AG09319 (cell line): ENCODE data around the gene CMTM3.
"Not testable (repeated sequence)": the region's sequence is repeated elsewhere in the genome, so short reads cannot be mapped to it uniquely, and the experiment has no call there.

ENCODE experiments used
- DNase-seq: peaks from one replicate; pipeline ENCODE4 v3.0.0-alpha.2; 2010; ENCODE audit warnings: low read depth; ENCODE audit errors: extremely low read depth
- CTCF ChIP-seq: IDR thresholded peaks from 2 replicates; pipeline ENCODE4 v1.5.1; 2011; ENCODE audit warnings: low read depth, mild to moderate bottlenecking, inconsistent platforms, low read length, moderate library complexity

The CMTM3 gene

DNA sequence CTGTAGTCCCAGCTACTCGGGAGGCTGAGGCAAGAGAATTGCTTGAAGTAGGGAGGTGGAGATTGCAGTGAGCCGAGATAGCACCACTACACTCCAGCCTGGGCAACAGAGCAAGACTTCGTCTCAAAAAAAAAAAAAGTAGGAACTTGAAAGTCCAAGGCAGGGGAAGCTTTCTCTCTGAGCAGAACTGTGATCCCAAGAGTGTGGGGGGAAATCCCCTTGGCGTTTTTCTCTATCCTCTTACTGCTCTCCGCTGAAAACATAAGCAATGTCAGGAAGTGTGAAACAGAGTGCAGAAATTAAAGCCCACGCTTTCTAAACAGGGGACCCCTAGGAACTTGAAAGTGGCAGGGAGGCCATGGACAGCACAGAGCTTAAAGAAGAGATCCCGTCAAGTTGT lies 9.8 kb upstream of the CMTM3 start:
- no peak for DNase-seq
- no peak for TF ChIP-seq CTCF

DNA sequence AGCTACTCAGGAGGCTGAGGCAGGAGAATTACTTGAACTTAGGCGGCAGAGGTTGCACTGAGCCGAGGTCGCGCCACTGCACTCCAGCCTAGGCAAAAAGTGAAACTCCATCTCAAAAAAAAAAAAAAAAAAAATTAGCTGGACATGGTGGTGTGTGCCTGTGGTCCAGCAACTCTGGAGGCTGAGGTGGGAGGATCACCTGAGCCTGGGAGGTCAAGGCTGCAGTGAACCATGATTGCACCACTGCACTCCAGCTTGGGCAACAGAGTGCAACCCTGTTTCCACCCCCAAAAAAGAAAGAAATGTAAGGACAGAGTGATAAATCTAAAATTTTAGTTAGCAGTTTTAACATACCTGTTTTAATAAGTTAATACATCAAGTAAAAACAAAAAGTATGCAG lies 7.9 kb upstream of the CMTM3 start:
- not testable (repeated sequence) for DNase-seq

DNA sequence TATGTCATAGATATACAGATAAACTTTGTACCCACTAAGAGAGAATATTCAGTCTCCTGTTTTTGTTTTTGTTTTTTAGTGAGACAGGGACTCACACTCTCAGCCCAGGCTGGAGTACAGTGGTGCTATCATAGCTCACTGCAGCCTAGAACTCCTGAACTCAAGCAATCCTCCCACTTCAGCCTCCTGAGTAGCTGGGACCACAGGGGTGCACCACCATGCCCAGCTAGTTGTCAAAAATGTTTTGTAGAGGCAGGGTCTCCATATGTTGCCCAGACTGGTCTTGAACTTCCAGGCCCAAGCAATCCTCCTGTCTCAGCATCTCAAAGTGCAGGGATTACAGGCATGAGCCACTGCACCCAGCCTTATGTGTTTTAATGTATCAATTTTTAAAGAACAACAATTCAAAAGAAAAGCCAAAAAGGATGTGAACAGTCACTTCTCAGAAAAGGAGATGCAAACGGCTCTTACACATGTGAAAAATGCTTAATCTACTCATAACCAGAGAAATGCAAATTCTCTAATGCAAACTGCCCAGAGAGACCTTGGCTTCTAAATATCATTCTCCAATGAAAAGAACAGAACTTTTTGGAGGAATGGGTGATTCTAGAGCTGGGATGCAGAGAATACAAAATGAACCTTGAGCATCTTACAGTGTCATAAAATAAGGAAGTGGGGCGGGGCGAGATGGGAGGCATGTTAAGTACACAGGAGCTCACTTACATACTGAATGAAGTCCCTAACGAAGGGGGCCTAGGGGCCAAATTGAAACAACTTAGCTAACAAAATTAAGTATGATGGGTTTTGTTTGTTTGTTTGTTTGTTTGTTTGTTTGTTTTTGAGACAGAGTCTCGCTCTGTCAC lies 7.3 kb upstream of the CMTM3 start:
- TF ChIP-seq CTCF, result no peak

DNA sequence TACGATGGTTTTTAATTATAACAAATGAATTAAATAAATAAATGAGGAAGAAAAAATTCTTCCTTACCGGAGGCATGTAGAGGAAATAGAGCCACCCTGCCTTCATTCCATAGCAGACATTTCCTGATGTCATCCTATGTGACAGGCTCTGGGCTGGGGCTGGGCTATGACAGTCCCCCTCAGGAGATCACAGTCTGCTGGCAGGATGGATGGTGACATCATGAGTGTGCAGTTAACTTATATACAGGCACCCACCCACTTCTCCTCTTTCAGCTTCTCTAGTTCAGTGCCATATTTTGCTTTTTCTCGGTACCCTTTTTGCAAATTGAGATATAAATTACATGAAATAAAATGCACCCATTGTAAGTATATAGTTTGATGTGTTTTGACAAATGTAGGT lies 6.4 kb upstream of the CMTM3 start:
- no peak for DNase-seq
- TF ChIP-seq CTCF, result no peak

More for the DNA sequence above, 7.3 kb upstream of the CMTM3 start:
- DNase-seq, result no peak

DNA sequence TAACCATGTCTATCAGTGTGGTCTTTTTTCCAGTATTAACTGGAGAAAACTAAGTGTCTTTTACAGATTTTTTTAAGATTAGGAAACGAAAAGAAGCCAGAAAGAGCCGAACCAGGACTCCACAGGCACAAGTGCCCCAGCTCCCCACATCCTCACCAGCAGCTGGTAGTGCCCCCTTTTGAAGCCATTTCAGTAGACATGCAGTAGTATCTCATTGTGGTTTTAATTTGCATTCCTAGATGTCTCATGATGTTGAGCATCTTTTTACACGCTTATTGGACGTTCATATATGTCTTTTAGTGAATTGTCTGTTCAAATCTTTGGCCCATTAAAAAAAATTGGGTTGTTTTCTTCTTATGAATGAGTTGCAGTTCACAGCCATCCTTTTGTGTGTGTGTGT lies 4.8 kb upstream of the CMTM3 start:
- no peak for TF ChIP-seq CTCF

GRCh38 chr16:66600477-66600876 lies 4.0 kb upstream of the CMTM3 start:
- no peak for DNase-seq
- no peak for TF ChIP-seq CTCF

More for the DNA sequence above, 4.8 kb upstream of the CMTM3 start:
- no peak for DNase-seq

DNA sequence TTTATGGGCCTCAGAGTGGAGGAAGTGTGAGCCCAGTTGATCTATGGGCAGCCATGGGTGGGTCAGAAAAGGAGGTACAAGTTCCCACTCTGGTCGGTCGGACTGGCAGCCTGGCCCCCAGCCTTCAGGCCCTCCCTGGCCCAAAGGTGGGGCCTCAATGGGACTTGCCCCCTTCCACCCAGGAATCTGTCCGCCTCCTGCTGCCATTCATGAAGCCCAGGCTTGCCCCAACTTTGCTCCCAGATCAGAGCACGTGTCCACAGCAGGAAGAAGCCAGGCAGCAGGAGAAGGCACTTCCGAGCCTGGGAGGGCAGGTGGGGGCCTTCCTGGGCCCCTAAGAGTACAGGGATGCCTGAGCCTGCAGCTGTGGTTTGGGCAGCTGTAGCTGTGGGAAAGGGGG lies 3.0 kb upstream of the CMTM3 start:
- no peak for DNase-seq
- no peak for TF ChIP-seq CTCF
